ENCODE data around the gene UBAC1.
"Not testable (repeated sequence)": the region's sequence is repeated elsewhere in the genome, so short reads cannot be mapped to it uniquely, and the experiment has no call there.

The UBAC1 gene

GRCh38 chr9:135916227-135916626 lies 44.9 kb downstream of the UBAC1 start:
- H3K4me1 ChIP-seq (ENCODE audit: control insufficient read depth, insufficient read depth, low read length); H3K9ac ChIP-seq (ENCODE audit: low read length in 2 of 2); H3K27ac ChIP-seq (ENCODE audit: low read length); H3K4me3 ChIP-seq (ENCODE audit: low read length in 2 of 2); H3K27me3 ChIP-seq (ENCODE audit: control insufficient read depth in 1 of 2, insufficient read depth in 2 of 2, low read length in 2 of 2): not testable (repeated sequence)
- peaks cover 5 to 35% of the 10 kb centered on the region in 2 donors for H3K9me3 ChIP-seq (ENCODE audit: control insufficient read depth in 2 of 2, low read length in 2 of 2)
- peaks cover 25 to 28% of the 10 kb centered on the region in 2 donors for H3K36me3 ChIP-seq (ENCODE audit: control insufficient read depth in 2 of 2, insufficient read depth in 2 of 2, low read length in 2 of 2)

- no peak overlapping the region for H3K4me3 ChIP-seq (ENCODE audit: low read length in 2 of 2)
- H3K4me1 ChIP-seq (ENCODE audit: control insufficient read depth, insufficient read depth, low read length) = no peaks in the 10 kb centered on the region
- no peak overlapping the region for H3K27ac ChIP-seq (ENCODE audit: low read length)
- H3K27me3 ChIP-seq (ENCODE audit: control insufficient read depth in 1 of 2, insufficient read depth in 2 of 2, low read length in 2 of 2) = no peaks in the 10 kb centered on the region
- H3K36me3 ChIP-seq (ENCODE audit: control insufficient read depth in 2 of 2, insufficient read depth in 2 of 2, low read length in 2 of 2) = peaks cover 28 to 29% of the 10 kb centered on the region in 2 donors
- H3K9me3 ChIP-seq (ENCODE audit: control insufficient read depth in 2 of 2, low read length in 2 of 2) = peaks cover 5 to 35% of the 10 kb centered on the region in 2 donors
- H3K9ac ChIP-seq (ENCODE audit: low read length in 2 of 2) = no peak overlapping the region
Measured at GRCh38 chr9:135914921-135915320, 46.3 kb downstream of the UBAC1 start.

GRCh38 chr9:135911233-135911632 lies 49.9 kb downstream of the UBAC1 start:
- not testable (repeated sequence) for H3K4me3 ChIP-seq (ENCODE audit: low read length in 2 of 2); H3K27me3 ChIP-seq (ENCODE audit: control insufficient read depth in 1 of 2, insufficient read depth in 2 of 2, low read length in 2 of 2); H3K9ac ChIP-seq (ENCODE audit: low read length in 2 of 2); H3K27ac ChIP-seq (ENCODE audit: low read length)
- H3K4me1 ChIP-seq (ENCODE audit: control insufficient read depth, insufficient read depth, low read length) = peaks cover 15% of the 10 kb centered on the region
- peaks cover 28 to 29% of the 10 kb centered on the region in 2 donors for H3K36me3 ChIP-seq (ENCODE audit: control insufficient read depth in 2 of 2, insufficient read depth in 2 of 2, low read length in 2 of 2)
- H3K9me3 ChIP-seq (ENCODE audit: control insufficient read depth in 2 of 2, low read length in 2 of 2) = peaks cover 3 to 19% of the 10 kb centered on the region in 2 donors

- Histone ChIP-seq H3K9me3 (ENCODE audit: control insufficient read depth in 2 of 2, low read length in 2 of 2) (peaks cover 3 to 17% of the 10 kb centered on the region in 2 donors), H3K36me3 (ENCODE audit: control insufficient read depth in 2 of 2, insufficient read depth in 2 of 2, low read length in 2 of 2) (peaks cover 24 to 27% of the 10 kb centered on the region in 2 donors), H3K27ac (ENCODE audit: low read length) (no peak overlapping the region), H3K4me1 (ENCODE audit: control insufficient read depth, insufficient read depth, low read length) (peaks cover 20% of the 10 kb centered on the region), H3K9ac (ENCODE audit: low read length in 2 of 2) (no peak overlapping the region), H3K27me3 (ENCODE audit: control insufficient read depth in 1 of 2, insufficient read depth in 2 of 2, low read length in 2 of 2) (no peaks in the 10 kb centered on the region), H3K4me3 (ENCODE audit: low read length in 2 of 2) (no peak overlapping the region)
Measured at GRCh38 chr9:135910757-135911156, 50.4 kb downstream of the UBAC1 start.

- peaks cover 3 to 17% of the 10 kb centered on the region in 2 donors for H3K9me3 ChIP-seq (ENCODE audit: control insufficient read depth in 2 of 2, low read length in 2 of 2)
- H3K4me3 ChIP-seq (ENCODE audit: low read length in 2 of 2) = no peak overlapping the region
- no peak overlapping the region for H3K27ac ChIP-seq (ENCODE audit: low read length)
- H3K9ac ChIP-seq (ENCODE audit: low read length in 2 of 2) = no peak overlapping the region
- H3K36me3 ChIP-seq (ENCODE audit: control insufficient read depth in 2 of 2, insufficient read depth in 2 of 2, low read length in 2 of 2) = peaks cover 19 to 22% of the 10 kb centered on the region in 2 donors
- no peaks in the 10 kb centered on the region for H3K27me3 ChIP-seq (ENCODE audit: control insufficient read depth in 1 of 2, insufficient read depth in 2 of 2, low read length in 2 of 2)
- peaks cover 25% of the 10 kb centered on the region for H3K4me1 ChIP-seq (ENCODE audit: control insufficient read depth, insufficient read depth, low read length)
Measured at GRCh38 chr9:135910216-135910615, 51.0 kb downstream of the UBAC1 start.

- peaks cover 13 to 14% of the 10 kb centered on the region in 2 donors for H3K36me3 ChIP-seq (ENCODE audit: control insufficient read depth in 2 of 2, insufficient read depth in 2 of 2, low read length in 2 of 2)
- H3K9ac ChIP-seq (ENCODE audit: low read length in 2 of 2) = no peak overlapping the region
- no peak overlapping the region for H3K4me3 ChIP-seq (ENCODE audit: low read length in 2 of 2)
- no peak overlapping the region for H3K27ac ChIP-seq (ENCODE audit: low read length)
- no peaks in the 10 kb centered on the region for H3K27me3 ChIP-seq (ENCODE audit: control insufficient read depth in 1 of 2, insufficient read depth in 2 of 2, low read length in 2 of 2)
- H3K4me1 ChIP-seq (ENCODE audit: control insufficient read depth, insufficient read depth, low read length) = peaks cover 27% of the 10 kb centered on the region
- H3K9me3 ChIP-seq (ENCODE audit: control insufficient read depth in 2 of 2, low read length in 2 of 2) = peaks cover 0 to 8% of the 10 kb centered on the region in 2 donors
Measured at GRCh38 chr9:135909371-135909770, 51.8 kb downstream of the UBAC1 start.

- peak overlapping the region; percentile 77 to 83 for H3K4me3 ChIP-seq (ENCODE audit: low read length in 2 of 2)
- H3K36me3 ChIP-seq (ENCODE audit: control insufficient read depth in 2 of 2, insufficient read depth in 2 of 2, low read length in 2 of 2) = peaks cover 10 to 12% of the 10 kb centered on the region in 2 donors
- H3K9ac ChIP-seq (ENCODE audit: low read length in 2 of 2) = no peak overlapping the region
- H3K27me3 ChIP-seq (ENCODE audit: control insufficient read depth in 1 of 2, insufficient read depth in 2 of 2, low read length in 2 of 2) = no peaks in the 10 kb centered on the region
- peaks cover 27% of the 10 kb centered on the region for H3K4me1 ChIP-seq (ENCODE audit: control insufficient read depth, insufficient read depth, low read length)
- H3K27ac ChIP-seq (ENCODE audit: low read length) = no peak overlapping the region
- peaks cover 0 to 6% of the 10 kb centered on the region in 2 donors for H3K9me3 ChIP-seq (ENCODE audit: control insufficient read depth in 2 of 2, low read length in 2 of 2)
Measured at GRCh38 chr9:135908754-135909204, 52.4 kb downstream of the UBAC1 start.

GRCh38 chr9:135908093-135908753 lies 53.0 kb downstream of the UBAC1 start:
- no peak overlapping the region for H3K27ac ChIP-seq (ENCODE audit: low read length)
- H3K4me3 ChIP-seq (ENCODE audit: low read length in 2 of 2) = peak overlapping the region; percentile 77 to 83
- peaks cover 0 to 2% of the 10 kb centered on the region in 2 donors for H3K9me3 ChIP-seq (ENCODE audit: control insufficient read depth in 2 of 2, low read length in 2 of 2)
- H3K4me1 ChIP-seq (ENCODE audit: control insufficient read depth, insufficient read depth, low read length) = peaks cover 27% of the 10 kb centered on the region
- H3K36me3 ChIP-seq (ENCODE audit: control insufficient read depth in 2 of 2, insufficient read depth in 2 of 2, low read length in 2 of 2) = peaks cover 5 to 6% of the 10 kb centered on the region in 2 donors
- no peaks in the 10 kb centered on the region for H3K27me3 ChIP-seq (ENCODE audit: control insufficient read depth in 1 of 2, insufficient read depth in 2 of 2, low read length in 2 of 2)
- peak overlapping the region; percentile 57 to 58 for H3K9ac ChIP-seq (ENCODE audit: low read length in 2 of 2)

GRCh38 chr9:135907431-135908092 lies 53.6 kb downstream of the UBAC1 start, which contains the start of gene CAMSAP1:
Gene CAMSAP1, minus strand, starts transcription at chr9:135907546. Its CDS starts 387 bp downstream, at chr9:135907159.
- Histone ChIP-seq H3K36me3 (ENCODE audit: control insufficient read depth in 2 of 2, insufficient read depth in 2 of 2, low read length in 2 of 2) (peaks cover 3 to 4% of the 10 kb centered on the region in 2 donors), H3K9me3 (ENCODE audit: control insufficient read depth in 2 of 2, low read length in 2 of 2) (no peaks in the 10 kb centered on the region), H3K27me3 (ENCODE audit: control insufficient read depth in 1 of 2, insufficient read depth in 2 of 2, low read length in 2 of 2) (no peaks in the 10 kb centered on the region), H3K27ac (ENCODE audit: low read length) (peak within 1 kb of the TSS; percentile 6), H3K9ac (ENCODE audit: low read length in 2 of 2) (peak within 1 kb of the TSS; percentile 57 to 58), H3K4me3 (ENCODE audit: low read length in 2 of 2) (peak within 1 kb of the TSS; percentile 77 to 83), H3K4me1 (ENCODE audit: control insufficient read depth, insufficient read depth, low read length) (peaks cover 27% of the 10 kb centered on the region)

- Histone ChIP-seq H3K36me3 (ENCODE audit: control insufficient read depth in 2 of 2, insufficient read depth in 2 of 2, low read length in 2 of 2) (peaks cover 3 to 4% of the 10 kb centered on the region in 2 donors), H3K4me3 (ENCODE audit: low read length in 2 of 2) (peak overlapping the region in 1 of 2 donors; percentile 71), H3K27me3 (ENCODE audit: control insufficient read depth in 1 of 2, insufficient read depth in 2 of 2, low read length in 2 of 2) (no peaks in the 10 kb centered on the region), H3K4me1 (ENCODE audit: control insufficient read depth, insufficient read depth, low read length) (peaks cover 27% of the 10 kb centered on the region), H3K9ac (ENCODE audit: low read length in 2 of 2) (no peak overlapping the region), H3K9me3 (ENCODE audit: control insufficient read depth in 2 of 2, low read length in 2 of 2) (no peaks in the 10 kb centered on the region), H3K27ac (ENCODE audit: low read length) (no peak overlapping the region)
Measured at GRCh38 chr9:135907006-135907430, 54.2 kb downstream of the UBAC1 start.

All from stomach smooth muscle (tissue), 2 donors.